Karpas-422 (cell line): ENCODE data around the gene RNF175. TPM values are rescaled to one million over a fixed set of nuclear protein-coding genes. Genes with fewer than 3 reads are reported as not detected.

ENCODE experiments used
- DNase-seq: peaks from one replicate; pipeline ENCODE4 v3.0.0-alpha.2; 2015
- H2AFZ ChIP-seq: fragments of 200-600 bp; sonication (generic); 2 replicates; pipeline ENCODE4 v1.6.1; 2014; ENCODE audit warnings: antibody characterized with exemption, low read length, mixed read lengths
- H3K27ac ChIP-seq: fragments of 200-600 bp; sonication (generic); 2 replicates; pipeline ENCODE4 v1.5.1; 2014; ENCODE audit warnings: mild to moderate bottlenecking, low read length, moderate library complexity
- H3K27me3 ChIP-seq: fragments of 200-600 bp; sonication (generic); 2 replicates; pipeline ENCODE4 v1.6.1; 2014; ENCODE audit warnings: low read length, mixed read lengths
- H3K36me3 ChIP-seq: fragments of 200-600 bp; sonication (generic); 2 replicates; pipeline ENCODE4 v1.6.1; 2014; ENCODE audit warnings: low read length, mixed read lengths; ENCODE audit not compliant: insufficient read depth
- H3K4me1 ChIP-seq: fragments of 200-600 bp; sonication (generic); 2 replicates; pipeline ENCODE4 v1.6.1; 2014; ENCODE audit warnings: mild to moderate bottlenecking, low read length, mixed read lengths
- H3K4me2 ChIP-seq: fragments of 200-600 bp; sonication (generic); 2 replicates; pipeline ENCODE4 v1.6.1; 2014; ENCODE audit warnings: low read length, low read depth, mild to moderate bottlenecking; ENCODE audit not compliant: poor library complexity, severe bottlenecking
- H3K4me3 ChIP-seq: fragments of 200-600 bp; sonication (generic); 2 replicates; pipeline ENCODE4 v1.5.1; 2014; ENCODE audit warnings: mild to moderate bottlenecking, antibody characterized with exemption, low read length, mixed read lengths
- H3K79me2 ChIP-seq: fragments of 200-600 bp; sonication (generic); 2 replicates; pipeline ENCODE4 v1.6.1; 2014; ENCODE audit warnings: mild to moderate bottlenecking, low read length, mixed read lengths
- H3K9ac ChIP-seq: fragments of 200-600 bp; sonication (generic); 2 replicates; pipeline ENCODE4 v1.6.0; 2014; ENCODE audit warnings: low read length
- H3K9me2 ChIP-seq: fragments of 200-600 bp; sonication (generic), shearing (Covaris generic); replicated peaks from 2 replicates; pipeline ENCODE4 v1.6.0; 2014; ENCODE audit warnings: mild to moderate bottlenecking, low read length, moderate library complexity; ENCODE audit not compliant: insufficient read depth
- H3K9me3 ChIP-seq: fragments of 300-700, 200-600 bp; sonication (generic); 2 replicates; pipeline ENCODE4 v1.6.1; 2014; ENCODE audit warnings: low read length, mixed read lengths
- H4K20me1 ChIP-seq: fragments of 200-600 bp; sonication (generic); 2 replicates; pipeline ENCODE4 v1.6.1; 2014; ENCODE audit warnings: mild to moderate bottlenecking, antibody characterized with exemption, low read length, low read depth; ENCODE audit not compliant: insufficient read depth
- total RNA-seq: library from RNA; depleted of rRNA; stranded (reverse); fragments of >200 nt; shearing (Covaris generic); gene quantifications from 2 replicates; pipeline ENCODE4 v1.2.3, GENCODE V29; 2014; ENCODE audit warnings: low replicate concordance

Gene RNF175
- total RNA-seq, 1 experiment from 2014 or later: 0.34 TPM

DNA sequence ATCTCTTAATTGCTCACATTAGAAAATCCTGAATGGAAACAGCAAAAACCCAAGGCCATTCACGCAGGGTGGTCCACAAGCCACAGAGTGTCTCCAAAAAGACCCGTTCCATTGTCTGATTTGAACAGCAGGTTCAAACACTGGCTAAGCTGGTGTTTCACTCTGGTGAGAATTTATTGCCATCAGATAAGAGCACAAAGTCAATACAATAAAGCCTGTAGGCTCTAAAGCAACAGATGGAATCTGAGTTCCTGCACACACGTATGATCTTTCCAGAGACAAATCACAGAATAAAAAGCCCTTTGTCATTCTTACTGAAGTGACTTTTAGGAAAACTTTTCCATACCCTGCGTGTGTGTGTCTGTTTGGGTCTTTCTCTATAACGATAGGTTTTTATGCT lies 34.2 kb upstream of the RNF175 start:
- Histone ChIP-seq H3K9me3 (no peaks in the 10 kb centered on the region), H3K9ac (no peak overlapping the region), H3K9me2 (no peaks in the 10 kb centered on the region), H3K27me3 (no peaks in the 10 kb centered on the region), H3K4me1 (peaks cover 7% of the 10 kb centered on the region; the same call in 1 of the 2 replicates), H2AFZ (no peak overlapping the region), H3K27ac (no peak overlapping the region), H4K20me1 (no peaks in the 10 kb centered on the region), H3K79me2 (no peaks in the 10 kb centered on the region), H3K4me2 (no peak overlapping the region), H3K36me3 (no peaks in the 10 kb centered on the region), H3K4me3 (no peak overlapping the region)
- no peak for DNase-seq

- Histone ChIP-seq H2AFZ (no peak overlapping the region), H3K9ac (no peak overlapping the region), H4K20me1 (no peaks in the 10 kb centered on the region), H3K4me2 (no peak overlapping the region), H3K27ac (no peak overlapping the region), H3K9me3 (no peaks in the 10 kb centered on the region), H3K36me3 (no peaks in the 10 kb centered on the region), H3K27me3 (no peaks in the 10 kb centered on the region), H3K79me2 (no peaks in the 10 kb centered on the region), H3K4me1 (no peaks in the 10 kb centered on the region), H3K9me2 (no peaks in the 10 kb centered on the region), H3K4me3 (no peak overlapping the region)
- DNase-seq: no peak
Measured at GRCh38 chr4:153792618-153793247, 32.9 kb upstream of the RNF175 start.

DNA sequence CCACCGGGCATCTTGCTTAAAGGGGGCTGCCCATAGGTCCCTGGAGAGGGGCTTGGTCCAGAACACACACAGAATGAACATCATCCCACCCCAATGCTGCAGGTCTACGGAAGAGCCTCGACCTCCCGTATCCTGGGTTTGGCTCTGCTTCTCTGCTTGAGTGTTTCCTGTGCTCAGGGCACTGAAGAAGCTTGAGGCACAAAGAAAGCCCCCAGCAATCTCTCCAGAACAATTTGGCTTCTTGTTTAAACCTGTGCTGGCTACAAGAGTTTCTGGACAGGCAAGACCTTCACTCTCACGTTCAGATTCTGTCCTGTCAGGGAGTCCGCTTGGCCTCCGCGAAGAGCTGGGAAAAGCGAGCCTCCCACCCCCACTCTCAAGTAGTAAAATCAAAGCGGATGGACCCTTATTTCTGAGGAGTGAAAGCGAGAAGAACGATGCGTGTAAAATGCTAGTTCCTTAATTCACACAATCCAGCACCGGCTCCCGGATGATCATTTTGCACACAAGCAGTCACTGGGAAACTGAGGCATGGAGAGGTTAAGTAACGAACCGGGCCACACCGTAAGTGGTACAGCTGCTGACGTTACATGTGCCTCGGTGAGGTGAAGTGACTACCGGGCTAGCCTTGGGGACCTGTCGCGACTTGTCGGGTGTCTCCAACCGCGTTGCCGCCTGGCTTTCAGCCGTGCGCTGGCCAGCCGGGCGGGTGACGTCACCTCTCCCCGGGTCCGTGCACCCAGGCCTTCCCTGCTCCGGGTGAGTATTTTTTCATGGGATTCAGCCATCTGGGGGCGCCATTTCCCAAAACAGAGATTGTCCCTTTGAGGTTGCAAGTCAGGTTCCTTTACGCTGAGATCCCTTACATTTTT lies 32.2 kb upstream of the RNF175 start:
- Histone ChIP-seq H3K36me3 (no peaks in the 10 kb centered on the region), H3K79me2 (no peaks in the 10 kb centered on the region), H3K9me3 (no peaks in the 10 kb centered on the region), H3K4me2 (no peak overlapping the region), H2AFZ (no peak overlapping the region), H3K27ac (no peak overlapping the region), H3K4me1 (no peaks in the 10 kb centered on the region), H3K27me3 (no peaks in the 10 kb centered on the region), H4K20me1 (no peaks in the 10 kb centered on the region), H3K9ac (no peak overlapping the region), H3K9me2 (no peaks in the 10 kb centered on the region), H3K4me3 (no peak overlapping the region)
- DNase-seq: peak; percentile 64

GRCh38 chr4:153790962-153791551 lies 31.2 kb upstream of the RNF175 start:
- no peaks in the 10 kb centered on the region for H4K20me1 ChIP-seq
- H3K27me3 ChIP-seq: no peaks in the 10 kb centered on the region
- H3K4me3 ChIP-seq: no peak overlapping the region
- no peak overlapping the region for H3K27ac ChIP-seq
- no peaks in the 10 kb centered on the region for H3K9me3 ChIP-seq
- H3K79me2 ChIP-seq: no peaks in the 10 kb centered on the region
- H3K4me2 ChIP-seq: no peak overlapping the region
- no peaks in the 10 kb centered on the region for H3K9me2 ChIP-seq
- no peaks in the 10 kb centered on the region for H3K4me1 ChIP-seq
- H3K36me3 ChIP-seq: no peaks in the 10 kb centered on the region
- H3K9ac ChIP-seq: no peak overlapping the region
- no peak for DNase-seq
- no peak overlapping the region for H2AFZ ChIP-seq

DNA sequence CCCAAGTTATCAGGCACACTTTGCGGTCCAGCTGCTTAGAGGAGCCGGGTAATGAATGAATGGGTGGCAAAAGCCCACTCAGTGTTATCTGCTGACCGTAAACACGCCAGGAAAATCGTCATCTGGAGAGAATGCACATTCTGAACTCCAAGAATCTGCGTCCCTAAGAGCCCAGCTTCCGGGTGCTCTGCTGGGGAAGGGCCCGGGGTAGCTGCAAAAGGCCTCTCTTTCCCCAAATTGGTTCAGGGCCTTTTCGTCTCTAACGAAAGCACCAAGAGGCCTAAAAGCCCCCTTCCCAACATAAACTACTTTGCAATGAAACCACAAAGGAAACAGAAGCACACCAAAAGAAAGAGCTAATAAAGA lies 30.7 kb upstream of the RNF175 start:
- Histone ChIP-seq H3K79me2 (no peaks in the 10 kb centered on the region), H3K4me2 (no peak overlapping the region), H4K20me1 (no peaks in the 10 kb centered on the region), H3K4me3 (no peak overlapping the region), H3K27ac (no peak overlapping the region), H2AFZ (no peak overlapping the region), H3K4me1 (no peaks in the 10 kb centered on the region), H3K9ac (no peak overlapping the region), H3K36me3 (no peaks in the 10 kb centered on the region), H3K9me2 (no peaks in the 10 kb centered on the region), H3K9me3 (no peaks in the 10 kb centered on the region), H3K27me3 (no peaks in the 10 kb centered on the region)
- DNase-seq: no peak

DNA sequence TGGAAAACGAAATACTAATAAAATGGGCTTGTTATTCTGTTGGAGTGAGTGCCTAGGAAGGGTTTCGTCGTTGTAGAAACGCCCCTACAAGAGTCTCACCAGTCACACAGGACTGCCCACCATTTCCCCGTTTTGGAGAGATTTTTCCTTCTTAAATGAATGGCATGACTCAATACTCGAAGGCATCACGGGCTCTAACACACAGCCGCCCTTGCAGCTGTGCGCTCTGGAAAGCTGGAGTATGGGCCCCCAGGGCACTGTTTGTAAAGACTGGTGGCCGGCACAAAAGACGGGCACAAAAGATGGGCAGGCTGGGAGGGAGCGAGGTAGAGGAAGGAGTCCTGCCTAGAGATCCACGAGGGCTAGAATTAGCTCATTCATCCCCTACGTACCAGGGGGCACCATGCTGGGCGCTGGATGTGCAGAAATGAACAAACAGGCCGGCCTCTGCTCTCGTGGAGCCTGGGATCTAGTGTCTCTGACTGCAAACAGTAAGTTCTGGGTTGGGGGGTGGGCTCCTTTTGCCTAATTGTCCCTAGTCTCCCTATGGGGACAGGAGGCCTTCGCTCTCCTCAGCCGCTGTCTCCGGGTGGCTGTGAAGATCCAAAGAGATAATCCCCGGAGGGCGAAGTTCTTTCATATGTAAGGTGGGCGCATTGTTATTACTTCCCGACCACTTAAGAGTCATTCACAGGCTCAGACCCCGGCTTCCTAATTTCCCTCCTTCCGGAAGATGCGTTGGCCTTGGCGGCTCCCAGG lies 30.1 kb upstream of the RNF175 start:
- no peaks in the 10 kb centered on the region for H3K36me3 ChIP-seq
- H3K4me1 ChIP-seq: no peaks in the 10 kb centered on the region
- H3K9me3 ChIP-seq: no peaks in the 10 kb centered on the region
- no peak overlapping the region for H3K27ac ChIP-seq
- no peak overlapping the region for H2AFZ ChIP-seq
- H3K4me3 ChIP-seq: no peak overlapping the region
- H3K27me3 ChIP-seq: no peaks in the 10 kb centered on the region
- H3K9me2 ChIP-seq: no peaks in the 10 kb centered on the region
- no peak for DNase-seq
- no peak overlapping the region for H3K4me2 ChIP-seq
- no peak overlapping the region for H3K9ac ChIP-seq
- no peaks in the 10 kb centered on the region for H4K20me1 ChIP-seq
- H3K79me2 ChIP-seq: no peaks in the 10 kb centered on the region

DNA sequence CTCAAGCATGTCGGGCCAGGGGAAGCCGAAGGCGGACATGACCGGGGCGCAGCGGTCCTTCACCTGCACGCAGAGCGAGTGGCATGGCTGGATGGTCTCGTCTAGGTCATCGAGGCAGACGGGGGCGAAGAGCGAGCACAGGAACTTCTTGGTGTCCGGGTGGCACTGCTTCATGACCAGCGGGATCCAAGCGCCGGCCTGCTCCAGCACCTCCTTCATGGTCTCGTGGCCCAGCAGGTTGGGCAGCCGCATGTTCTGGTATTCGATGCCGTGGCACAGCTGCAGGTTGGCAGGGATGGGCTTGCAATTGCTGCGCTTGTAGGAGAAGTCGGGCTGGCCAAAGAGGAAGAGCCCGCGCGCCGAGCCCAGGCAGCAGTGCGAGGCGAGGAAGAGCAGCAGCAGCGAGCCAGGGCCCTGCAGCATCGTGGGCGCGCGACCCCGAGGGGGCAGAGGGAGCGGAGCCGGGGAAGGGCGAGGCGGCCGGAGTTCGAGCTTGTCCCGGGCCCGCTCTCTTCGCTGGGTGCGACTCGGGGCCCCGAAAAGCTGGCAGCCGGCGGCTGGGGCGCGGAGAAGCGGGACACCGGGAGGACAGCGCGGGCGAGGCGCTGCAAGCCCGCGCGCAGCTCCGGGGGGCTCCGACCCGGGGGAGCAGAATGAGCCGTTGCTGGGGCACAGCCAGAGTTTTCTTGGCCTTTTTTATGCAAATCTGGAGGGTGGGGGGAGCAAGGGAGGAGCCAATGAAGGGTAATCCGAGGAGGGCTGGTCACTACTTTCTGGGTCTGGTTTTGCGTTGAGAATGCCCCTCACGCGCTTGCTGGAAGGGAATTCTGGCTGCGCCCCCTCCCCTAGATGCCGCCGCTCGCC lies 28.8 kb upstream of the RNF175 start, which contains the start of gene SFRP2:
SFRP2 (minus strand) TSS at position 671 of the 864 bp plus-strand sequence; CDS start at position 423, 248 bp downstream.
- Histone ChIP-seq H3K4me3 (no peak within 1 kb of the TSS), H3K4me1 (no peaks in the 10 kb centered on the region), H3K9me3 (no peaks in the 10 kb centered on the region), H3K27ac (no peak within 1 kb of the TSS), H3K9me2 (no peaks in the 10 kb centered on the region), H3K36me3 (no peaks in the 10 kb centered on the region), H3K79me2 (no peaks in the 10 kb centered on the region), H3K27me3 (no peaks in the 10 kb centered on the region), H3K9ac (no peak within 1 kb of the TSS), H2AFZ (no peak within 1 kb of the TSS), H4K20me1 (no peaks in the 10 kb centered on the region), H3K4me2 (no peak within 1 kb of the TSS)
- DNase-seq: no peak
